Erythroblast (primary cell): ENCODE data around the gene FAM13A.

ENCODE experiments used
- GATA1 ChIP-seq: IDR thresholded peaks from 2 replicates; pipeline ENCODE4 v1.6.1; 2011; ENCODE audit warnings: low read depth, mild to moderate bottlenecking, control low read depth, low read length, moderate library complexity
- POLR2A ChIP-seq: IDR thresholded peaks from 2 replicates; pipeline ENCODE4 v1.6.1; 2011; ENCODE audit warnings: mild to moderate bottlenecking, low read length

- no peak for TF ChIP-seq POLR2A
- no peak for TF ChIP-seq GATA1
These were observed 159.2 kb downstream of the FAM13A start for GRCh38 chr4:88897752-88898151.
